ENCODE data around the gene STRIP2.
"Not testable (repeated sequence)": the region's sequence is repeated elsewhere in the genome, so short reads cannot be mapped to it uniquely, and the experiment has no call there.

STRIP2 gene

DNA sequence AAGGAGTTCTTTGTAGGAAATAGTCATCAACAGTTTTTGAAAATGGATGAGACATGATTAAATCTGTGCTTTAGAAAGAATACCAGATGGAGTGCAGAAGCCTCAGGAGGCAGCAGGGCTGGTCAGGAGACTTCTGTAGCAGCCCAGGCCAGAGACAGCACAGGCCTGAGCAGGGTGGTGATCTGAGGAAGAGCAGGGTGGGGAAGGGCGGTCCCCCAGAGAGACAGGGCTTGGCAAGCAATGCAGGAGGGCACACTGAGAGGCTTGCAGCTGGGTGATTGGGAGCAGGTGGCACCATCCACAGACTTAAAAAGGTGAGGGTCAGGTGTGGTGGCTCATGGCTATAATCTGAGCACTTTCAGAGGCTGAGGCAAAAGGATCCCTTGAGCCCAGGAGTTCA is 63.8 kb downstream of the STRIP2 start:
- no peak for DNase-seq

DNA sequence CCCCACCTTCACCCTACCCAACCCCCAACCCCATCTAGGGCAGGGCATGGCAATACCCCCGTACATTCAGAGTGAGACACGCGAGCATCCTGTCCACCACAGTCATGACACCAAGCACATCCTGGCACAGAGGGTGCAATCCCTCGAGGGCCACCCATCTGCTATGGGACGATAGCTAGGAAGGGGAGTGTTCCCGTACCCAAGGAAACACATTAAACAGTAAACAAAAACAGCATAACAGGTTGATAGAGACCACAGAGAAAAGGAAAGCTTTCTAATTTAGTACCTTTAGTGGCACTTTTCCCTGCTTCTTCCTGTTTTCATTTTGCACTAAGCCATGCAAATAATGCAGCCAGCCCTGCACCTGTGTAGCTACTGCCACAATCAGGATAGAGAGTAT is 65.8 kb downstream of the STRIP2 start:
- no peak for DNase-seq

DNA sequence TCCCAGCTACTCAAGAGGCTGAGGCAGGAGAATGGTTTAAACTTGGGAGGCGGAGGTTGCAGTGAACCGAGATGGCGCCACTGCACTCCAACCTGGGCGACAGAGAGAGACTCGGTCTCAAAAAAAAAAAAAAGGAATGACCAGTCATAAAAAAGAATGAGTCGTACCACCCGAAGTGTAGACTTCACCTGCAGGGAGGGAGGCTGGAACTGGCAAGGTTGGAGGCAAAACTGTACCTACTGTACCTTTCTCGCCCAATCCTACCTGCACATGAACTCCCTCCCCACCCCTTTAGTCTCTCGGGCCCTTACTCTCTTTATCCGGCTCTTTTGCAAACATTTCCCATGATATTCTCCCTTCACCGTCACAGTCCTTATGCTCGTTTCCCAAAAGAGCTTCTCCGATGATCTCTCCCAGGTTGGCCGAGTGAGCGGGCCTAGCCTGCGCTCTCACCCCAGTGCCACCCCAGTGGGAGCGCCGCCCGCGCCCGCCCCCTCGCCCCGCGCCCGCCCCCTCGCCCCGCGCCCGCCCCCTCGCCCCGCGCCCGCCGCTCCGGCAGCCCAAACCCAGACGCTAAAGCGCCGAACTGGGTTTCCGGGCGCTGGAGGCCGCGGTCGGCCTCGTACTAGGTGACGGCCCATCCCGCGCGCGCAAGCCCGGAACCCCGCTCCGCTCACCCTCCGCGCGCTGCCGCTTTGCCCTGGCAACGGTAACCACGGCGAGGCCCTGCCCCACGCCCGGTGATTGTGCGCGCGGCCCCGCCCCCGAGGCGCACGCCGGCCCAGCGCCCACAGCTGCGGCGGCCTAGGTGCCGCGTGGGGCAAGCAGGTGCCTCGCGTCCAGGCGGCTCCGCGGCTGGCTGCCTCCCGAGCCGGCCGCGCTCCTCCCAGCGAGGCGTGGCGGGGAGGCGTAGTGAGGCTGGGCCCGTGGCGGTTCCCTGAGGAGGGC is 67.8 kb downstream of the STRIP2 start, which contains the start of gene SMKR1:
Gene SMKR1 (plus strand): TSS at position 772 of the 948 bp plus-strand sequence. CDS start 294 bp downstream, outside the sequence.
- peak; percentile 94 for DNase-seq

- DNase-seq: peak; percentile 68
Measured at GRCh38 chr7:129502708-129503685, 68.8 kb downstream of the STRIP2 start.

DNA sequence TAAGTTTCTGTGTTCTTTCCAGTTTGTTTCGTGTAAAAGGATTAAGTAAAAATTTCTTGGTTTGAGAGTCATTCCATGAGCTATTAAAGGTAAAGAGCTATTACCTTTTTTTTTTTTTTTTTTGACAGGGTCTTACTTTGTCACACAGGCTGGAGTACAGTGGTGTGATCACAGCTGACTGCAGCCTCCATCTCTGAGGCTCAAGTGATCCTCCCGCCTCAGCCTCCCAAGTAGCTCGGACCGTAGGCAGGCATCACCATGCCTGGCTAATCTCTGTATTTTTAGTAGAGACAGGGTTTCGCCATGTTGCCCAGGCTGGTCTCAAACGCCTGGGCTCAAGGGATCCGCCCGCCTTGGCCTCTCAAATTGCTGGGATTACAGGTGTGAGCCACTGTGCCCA is 69.5 kb downstream of the STRIP2 start:
- no peak for DNase-seq

DNA sequence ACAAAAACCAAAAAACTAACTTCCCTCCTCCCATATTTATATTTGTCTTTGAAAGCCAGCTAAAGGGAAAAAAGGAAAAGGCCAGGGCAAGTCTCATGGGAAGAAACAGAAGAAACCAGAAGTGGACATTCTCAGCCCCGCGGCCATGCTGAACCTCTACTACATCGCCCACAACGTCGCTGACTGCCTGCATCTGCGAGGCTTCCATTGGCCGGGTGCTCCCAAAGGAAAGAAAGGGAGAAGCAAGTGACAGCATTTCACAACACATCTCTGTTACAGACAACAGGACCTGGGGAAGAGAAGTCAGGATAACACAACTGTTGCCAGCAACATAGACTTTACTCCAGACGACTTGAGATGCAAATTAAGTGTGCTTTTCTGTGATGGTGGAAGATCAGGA is 78.0 kb downstream of the STRIP2 start:
- no peak for DNase-seq

DNA sequence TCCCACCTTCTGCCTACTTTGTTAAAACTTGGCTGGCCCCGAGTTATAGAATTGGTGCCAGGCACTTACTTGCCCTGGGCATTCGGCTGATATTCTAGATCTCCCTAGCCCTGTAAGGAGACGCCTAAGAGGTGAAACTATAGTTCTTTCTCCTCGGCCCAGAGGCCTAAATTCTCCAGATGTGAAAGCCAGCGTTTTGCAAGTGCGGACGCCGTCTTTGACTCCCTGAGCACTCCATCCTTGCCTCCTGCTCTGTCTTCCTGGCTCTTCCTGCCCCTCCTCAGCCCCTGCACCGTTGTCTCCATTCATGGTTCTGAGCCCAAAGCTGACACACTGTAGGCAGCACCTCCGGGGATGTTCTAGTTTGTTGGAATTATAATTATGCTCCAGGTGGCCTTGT is 79.3 kb downstream of the STRIP2 start:
- DNase-seq: no peak

- DNase-seq: peak; percentile 65
Measured at GRCh38 chr7:129514683-129515082, 80.5 kb downstream of the STRIP2 start.

DNA sequence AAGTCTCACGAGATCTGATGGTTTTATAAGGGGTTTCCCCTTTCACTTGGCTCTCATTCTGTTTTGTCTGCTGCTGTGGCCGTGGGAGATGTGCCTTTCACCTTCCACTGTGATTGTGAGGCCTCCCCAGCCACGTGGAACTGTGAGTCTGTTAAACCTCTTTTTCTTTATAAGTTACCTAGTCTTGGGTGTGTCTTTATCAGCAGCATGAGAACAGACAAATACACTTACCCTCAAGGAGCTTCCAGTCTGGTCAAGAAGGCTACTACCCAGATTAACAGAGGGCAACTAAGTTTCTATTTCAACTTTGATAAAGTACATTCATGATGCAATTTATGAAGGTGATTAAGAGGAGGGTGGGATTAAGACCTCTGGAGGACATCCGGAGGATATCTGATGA is 81.1 kb downstream of the STRIP2 start:
- DNase-seq: no peak

- DNase-seq: no peak
Measured at GRCh38 chr7:129517931-129518330, 83.7 kb downstream of the STRIP2 start.

DNA sequence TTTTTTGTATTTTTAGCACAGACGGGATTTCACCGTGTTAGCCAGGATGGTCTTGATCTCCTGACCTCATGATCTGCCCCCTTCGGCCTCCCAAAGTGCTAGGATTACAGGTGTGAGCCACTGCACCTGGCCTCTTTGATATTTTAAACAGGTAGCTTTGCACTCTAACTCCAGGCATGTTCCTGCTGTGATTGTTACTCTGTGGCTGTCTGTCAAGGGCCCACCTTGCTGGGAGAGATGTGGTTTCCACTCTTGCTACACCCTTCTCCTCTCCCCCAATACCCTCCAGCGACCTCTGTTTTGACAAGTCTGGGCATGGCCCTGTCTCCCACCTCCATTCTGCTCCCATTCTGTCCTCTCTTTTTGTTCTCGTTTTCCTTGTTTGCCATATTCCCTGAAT is 85.2 kb downstream of the STRIP2 start:
- DNase-seq: no peak

DNA sequence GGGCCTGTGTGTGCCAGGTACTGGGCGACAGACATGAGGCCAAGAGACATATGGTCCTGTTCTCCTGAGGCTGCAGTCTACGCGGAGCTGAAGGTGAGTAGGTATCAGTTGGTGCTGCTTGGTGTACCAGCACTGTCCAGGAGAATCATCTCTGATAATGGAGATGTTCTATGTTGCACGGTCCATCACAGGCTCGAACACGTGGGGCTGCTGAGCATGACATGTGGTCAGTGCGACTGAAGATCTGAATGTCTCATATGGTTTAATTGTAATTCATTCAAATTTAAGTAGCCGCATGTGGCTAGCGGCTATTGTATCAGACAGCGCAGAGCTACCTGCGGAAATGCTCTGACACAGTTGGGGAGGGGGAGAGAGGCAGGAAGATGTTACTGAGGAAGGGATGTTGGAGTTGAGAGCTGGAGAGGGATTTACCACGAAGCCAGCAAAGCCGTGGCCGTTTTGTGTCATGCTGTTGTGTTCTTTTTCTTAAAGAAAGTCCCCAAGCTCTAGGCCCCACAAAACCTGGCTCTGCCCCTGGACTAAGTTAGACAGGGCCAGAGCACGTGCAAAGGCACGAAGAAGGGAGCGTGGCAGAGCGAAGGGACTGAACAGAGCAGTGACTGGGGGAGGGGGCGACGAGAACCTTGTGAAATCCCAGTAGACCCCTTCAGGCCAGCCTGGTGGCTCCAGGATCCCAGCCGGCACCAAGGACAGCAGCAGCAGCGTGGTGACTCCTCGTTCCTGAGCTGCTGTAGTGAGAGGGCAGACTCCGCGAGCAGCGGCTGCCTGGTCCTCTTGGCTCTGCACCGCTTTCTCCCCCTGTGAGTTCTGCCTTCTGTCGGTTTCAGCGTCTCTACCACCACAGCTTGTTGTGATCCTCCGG is 88.1 kb downstream of the STRIP2 start:
- DNase-seq: no peak

DNA sequence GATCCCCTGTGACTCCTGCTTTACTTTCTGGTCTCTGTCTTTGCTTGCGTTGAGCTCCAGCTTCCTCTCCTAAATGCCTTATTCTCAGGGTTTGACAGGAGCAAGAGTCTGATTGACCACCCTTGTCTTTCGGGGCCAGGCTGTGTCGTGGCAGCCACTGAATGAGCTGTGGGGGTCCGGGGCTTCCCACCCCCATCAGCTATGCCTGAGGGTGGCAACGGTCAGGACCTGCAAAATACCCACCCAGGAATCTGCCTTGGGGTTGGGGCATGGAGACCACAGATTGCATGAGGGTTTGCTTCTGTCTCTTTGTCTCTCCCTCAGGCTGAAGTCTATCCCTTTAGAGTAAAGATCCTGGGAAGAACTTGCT is 88.7 kb downstream of the STRIP2 start:
- no peak for DNase-seq

DNA sequence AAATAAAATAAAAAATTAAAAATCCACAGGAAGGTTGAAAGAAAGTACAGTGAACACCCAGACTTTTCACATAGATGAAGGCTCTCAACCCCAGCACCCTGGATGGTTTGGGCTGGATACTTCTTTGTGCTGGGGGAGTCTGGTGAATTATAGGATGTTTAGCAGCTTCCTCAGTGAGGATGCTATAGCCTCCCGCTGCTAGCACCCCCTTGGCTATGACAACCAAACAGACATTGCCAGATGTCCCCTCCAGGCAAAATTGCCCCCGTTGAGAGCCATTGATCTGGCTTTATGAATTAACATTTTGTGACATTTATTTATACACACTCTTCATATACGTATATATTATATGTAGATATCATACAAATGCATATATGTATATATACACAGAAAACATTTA is 89.7 kb downstream of the STRIP2 start:
- DNase-seq: peak; percentile 61

DNA sequence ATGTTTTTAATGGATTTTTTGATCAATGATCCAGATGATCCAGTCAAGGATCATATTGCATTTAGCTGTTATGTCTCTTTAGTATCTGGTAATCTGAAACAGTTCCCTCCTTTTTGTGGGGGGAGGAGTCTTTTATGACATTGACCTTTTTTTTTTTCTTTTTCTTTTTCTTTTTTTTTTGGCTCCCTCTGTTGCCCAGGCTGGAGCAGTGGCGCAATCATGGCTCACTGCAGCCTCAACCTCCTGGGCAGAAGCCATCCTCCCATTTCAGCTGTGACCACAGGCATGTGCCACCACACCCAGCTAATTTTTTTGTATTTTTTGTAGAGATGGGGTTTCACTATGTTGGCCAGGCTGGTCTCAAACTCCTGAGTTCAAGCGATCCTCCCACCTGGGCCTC is 90.2 kb downstream of the STRIP2 start:
- DNase-seq: peak; percentile 53

DNA sequence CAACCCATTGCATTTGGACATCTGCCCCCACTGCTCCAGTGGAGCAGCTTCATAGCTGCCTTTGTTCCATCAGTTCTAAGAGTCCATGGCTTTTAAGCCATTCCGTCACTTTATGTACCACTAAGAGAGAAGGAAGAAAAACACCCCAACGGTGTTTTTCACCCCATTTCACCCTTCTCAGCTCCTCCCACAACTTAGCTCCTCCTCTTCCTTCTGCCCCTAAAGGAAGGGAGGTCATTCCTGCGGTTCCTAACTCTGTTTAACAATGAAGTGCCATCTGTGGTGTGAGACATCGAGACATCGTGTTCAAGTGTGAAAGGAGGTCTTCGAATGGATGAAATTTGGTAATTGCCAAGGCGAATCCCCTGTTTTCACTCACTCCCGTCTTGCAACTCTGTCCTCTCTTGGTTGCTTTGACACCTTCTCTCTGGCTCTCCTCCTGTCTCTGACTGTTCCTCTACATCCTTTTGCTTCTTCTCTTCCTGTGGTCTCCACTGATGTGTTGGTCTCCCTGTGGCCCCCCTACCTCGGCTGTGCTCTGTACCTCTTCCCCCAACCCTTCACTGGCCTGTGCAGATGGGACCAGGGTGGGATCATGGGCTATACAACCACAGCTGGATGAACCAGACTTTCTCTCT is 91.1 kb downstream of the STRIP2 start:
- no peak for DNase-seq

DNA sequence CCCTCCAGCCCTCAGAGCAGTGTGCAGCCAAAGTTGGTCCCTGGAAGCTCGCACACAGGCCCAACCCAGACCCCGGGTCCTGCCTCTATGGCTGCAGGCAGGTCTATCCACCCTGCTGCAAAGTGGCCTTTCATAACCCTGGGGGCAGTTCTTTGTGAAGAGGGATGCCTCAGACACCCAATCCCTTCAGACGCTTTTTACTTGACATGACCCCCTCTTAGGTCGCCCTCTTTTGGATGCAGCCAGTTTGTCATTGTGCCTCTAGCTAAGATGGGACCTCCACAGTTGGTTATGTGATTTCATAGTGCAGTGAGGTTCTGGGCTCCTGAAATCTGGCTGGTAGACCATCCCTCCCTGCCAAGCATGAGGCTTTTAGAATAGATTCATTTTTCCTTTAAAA is 95.4 kb downstream of the STRIP2 start:
- no peak for DNase-seq

DNA sequence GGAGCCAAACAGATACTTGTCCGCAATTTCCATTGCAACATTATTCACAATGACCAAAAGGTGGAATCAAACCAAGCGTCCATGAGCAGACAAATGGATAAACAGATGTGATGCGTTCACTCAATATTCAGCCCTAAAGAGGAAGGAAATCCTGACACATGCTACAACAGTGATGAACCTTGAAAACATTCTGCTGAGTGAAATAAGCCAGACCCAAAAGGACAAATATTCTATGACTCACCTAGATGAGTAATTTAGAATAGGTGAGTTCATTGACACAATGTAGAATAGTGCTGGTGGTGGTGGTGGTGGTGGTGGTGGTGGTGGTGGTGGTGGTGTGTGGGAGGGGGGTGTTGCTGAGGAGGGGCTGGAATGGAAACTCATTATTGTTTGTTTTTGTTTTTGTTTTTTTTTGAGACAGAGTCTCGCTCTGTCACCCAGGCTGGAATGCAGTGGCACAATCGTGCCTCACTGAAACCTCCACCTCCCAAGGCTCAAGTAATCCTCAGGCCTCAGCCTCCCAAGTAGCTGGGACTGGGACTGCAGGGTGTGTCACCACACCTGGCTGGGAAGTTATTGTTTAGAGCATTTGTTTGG is 96.7 kb downstream of the STRIP2 start:
- no peak for DNase-seq

GRCh38 chr7:129531721-129532120 is 97.5 kb downstream of the STRIP2 start:
- no peak for DNase-seq

DNA sequence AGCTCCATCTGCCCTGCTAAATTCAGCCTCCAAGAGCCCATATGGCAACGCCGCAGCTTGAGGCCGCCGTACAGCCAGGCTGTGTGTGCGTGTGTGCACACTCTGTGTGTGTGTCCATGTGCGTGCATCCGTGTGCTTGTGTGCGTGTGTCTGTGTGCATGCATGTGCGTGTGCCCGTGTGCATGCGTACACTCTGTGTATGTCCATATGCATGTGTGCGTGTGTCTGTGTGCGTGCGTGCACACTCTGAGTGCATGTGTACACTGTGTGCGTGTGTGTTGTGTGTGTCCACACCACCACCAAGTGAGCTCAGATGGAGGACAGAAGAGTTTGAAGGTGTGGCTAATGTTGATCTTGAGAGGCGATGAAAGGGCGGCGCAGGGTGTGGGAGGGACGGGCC is 98.1 kb downstream of the STRIP2 start:
- no peak for DNase-seq

DNA sequence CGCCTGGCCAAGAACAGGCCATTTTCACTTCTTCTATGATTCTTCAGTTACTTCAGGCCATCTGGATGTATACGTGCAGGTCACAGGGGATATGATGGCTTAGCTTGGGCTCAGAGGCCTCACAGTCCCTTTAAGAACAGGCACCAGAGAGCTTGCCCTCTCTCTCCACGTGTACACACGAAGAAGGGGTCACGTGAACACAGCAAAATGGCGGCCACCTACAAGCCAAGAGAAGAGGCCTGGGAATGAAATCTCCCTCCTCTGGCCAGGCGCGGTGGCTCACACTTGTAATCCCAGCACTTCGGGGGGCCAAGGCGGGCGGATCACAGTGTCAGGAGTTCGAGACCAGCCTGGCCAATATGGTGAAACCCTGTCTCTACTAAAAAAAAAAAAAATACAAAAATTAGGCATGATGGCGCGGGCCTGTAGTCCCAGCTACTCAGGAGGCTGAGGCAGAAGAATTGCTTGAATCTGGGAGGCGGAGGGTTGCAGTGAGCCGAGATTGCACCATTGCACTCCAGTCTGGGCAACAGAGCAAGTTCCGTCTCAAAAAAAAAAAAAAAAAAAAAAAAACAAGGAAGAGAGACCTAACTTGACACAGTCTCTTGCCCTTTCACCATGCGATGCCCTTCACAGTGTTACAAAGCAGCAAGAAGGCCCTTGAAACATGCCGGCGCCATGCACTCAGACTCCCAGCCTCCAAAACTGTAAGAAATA is 100.5 kb downstream of the STRIP2 start:
- not testable (repeated sequence) for DNase-seq
